ENCODE results near the gene DOCK8. TPM values are rescaled to one million over a fixed set of nuclear protein-coding genes. Genes with fewer than 3 reads are reported as not detected.

DOCK8 gene
- total and polyA plus RNA-seq, 2 experiments from 2014 or later = 0.94 to 1.2 TPM

DNA sequence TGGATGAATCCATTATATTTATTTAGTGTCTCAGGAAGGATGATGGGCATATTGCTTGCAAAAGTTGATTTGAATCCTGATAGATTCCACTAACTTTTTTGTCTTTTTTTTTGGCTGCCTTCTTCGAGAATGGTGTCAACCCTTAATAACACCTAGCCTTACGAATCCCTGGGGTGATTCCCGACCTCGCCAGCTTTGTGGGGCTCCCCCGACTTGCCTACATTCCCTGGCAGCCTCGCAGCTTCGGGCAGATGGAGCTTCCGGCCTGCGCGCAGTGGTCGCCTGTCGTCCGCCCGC lies 366 bp upstream of the DOCK8 start:
- no peak overlapping the region for H3K27ac ChIP-seq (ENCODE audit: low read depth)
- no peaks in the 10 kb centered on the region; the same call in 2 of the 3 replicates for H3K9me3 Mint-ChIP-seq
- H3K36me3 ChIP-seq (ENCODE audit: insufficient read depth) = no peaks in the 10 kb centered on the region
- H3K9me2 ChIP-seq (ENCODE audit: insufficient read depth) = no peaks in the 10 kb centered on the region
- ATAC-seq = no peak
- no peaks in the 10 kb centered on the region for H3K36me3 Mint-ChIP-seq (ENCODE audit: low read depth)
- H3K4me2 ChIP-seq = peak overlapping the region; percentile 92
- H3K79me2 ChIP-seq (replicated peaks; ENCODE audit: insufficient read depth) = no peaks in the 10 kb centered on the region
- H3K27ac Mint-ChIP-seq = no peak overlapping the region
- peaks cover 53% of the 10 kb centered on the region for H3K27me3 ChIP-seq (ENCODE audit: insufficient read depth)
- H3K4me3 Mint-ChIP-seq = peak overlapping the region; percentile 76
- H2AFZ ChIP-seq = peak overlapping the region; percentile 96
- H4K20me1 ChIP-seq (replicated peaks; ENCODE audit: insufficient read depth) = no peaks in the 10 kb centered on the region
- peak overlapping the region; percentile 79 for H3K4me3 ChIP-seq
- TF ChIP-seq EZH2phosphoT487 (IDR thresholded peaks at IDR 0.05; ENCODE audit: unreplicated experiment) (no peak), EZH2 (IDR thresholded peaks at IDR 0.05; ENCODE audit: low read depth, unreplicated experiment) (no peak)
- TF ChIP-seq, protein P1, sequence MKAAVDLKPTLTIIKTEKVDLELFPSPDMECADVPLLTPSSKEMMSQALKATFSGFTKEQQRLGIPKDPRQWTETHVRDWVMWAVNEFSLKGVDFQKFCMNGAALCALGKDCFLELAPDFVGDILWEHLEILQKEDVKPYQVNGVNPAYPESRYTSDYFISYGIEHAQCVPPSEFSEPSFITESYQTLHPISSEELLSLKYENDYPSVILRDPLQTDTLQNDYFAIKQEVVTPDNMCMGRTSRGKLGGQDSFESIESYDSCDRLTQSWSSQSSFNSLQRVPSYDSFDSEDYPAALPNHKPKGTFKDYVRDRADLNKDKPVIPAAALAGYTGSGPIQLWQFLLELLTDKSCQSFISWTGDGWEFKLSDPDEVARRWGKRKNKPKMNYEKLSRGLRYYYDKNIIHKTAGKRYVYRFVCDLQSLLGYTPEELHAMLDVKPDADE (IDR thresholded peaks at IDR 0.05) = 0 out of 2 replicates have a peak, but pooled peaks have one; percentile 20
- DNase-seq (ENCODE audit: low spot score) = no peak
- H3K4me1 ChIP-seq (ENCODE audit: insufficient read depth) = peaks cover 14% of the 10 kb centered on the region
- H3K4me1 Mint-ChIP-seq = peaks cover 13% of the 10 kb centered on the region
- peaks cover 6% of the 10 kb centered on the region; the same call in 1 of the 2 replicates for H3F3A ChIP-seq (replicated peaks; ENCODE audit: low read depth)
- peaks cover 26% of the 10 kb centered on the region for H3K27me3 Mint-ChIP-seq (ENCODE audit: insufficient read depth, low read depth, poor library complexity)

DNA sequence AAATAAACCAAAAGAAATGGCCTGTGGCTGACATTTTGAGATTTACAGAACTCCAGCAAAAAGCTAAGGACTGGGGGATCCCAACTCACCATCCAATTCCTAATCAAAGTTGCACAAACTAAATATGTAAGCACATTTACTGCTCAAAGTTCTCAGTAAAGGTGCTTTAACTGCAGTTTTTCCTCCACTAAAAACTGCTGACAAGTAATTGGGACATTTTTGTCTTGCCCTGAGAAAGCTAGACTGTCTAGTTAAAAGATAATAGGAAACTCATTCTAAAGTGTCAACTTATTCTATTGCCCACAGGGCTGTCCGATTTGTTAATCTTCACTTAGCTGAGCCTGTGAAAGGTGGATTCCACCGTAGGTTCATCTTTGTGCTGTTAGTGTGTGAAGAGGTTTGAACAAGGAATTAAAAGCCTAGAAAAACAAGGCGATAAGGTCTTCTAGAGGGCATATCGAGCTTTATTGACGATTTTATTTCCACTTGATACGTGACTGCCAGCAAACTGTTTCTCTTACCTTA lies 1.0 kb downstream of the DOCK8 start:
- Mint-ChIP-seq H3K36me3 (ENCODE audit: low read depth) (no peaks in the 10 kb centered on the region), H3K27ac (no peak overlapping the region), H3K4me1 (peaks cover 13% of the 10 kb centered on the region), H3K27me3 (ENCODE audit: insufficient read depth, low read depth, poor library complexity) (peaks cover 26% of the 10 kb centered on the region), H3K4me3 (peak overlapping the region; percentile 76), H3K9me3 (no peaks in the 10 kb centered on the region; the same call in 2 of the 3 replicates)
- H4K20me1 ChIP-seq (replicated peaks; ENCODE audit: insufficient read depth) = no peaks in the 10 kb centered on the region
- no peaks in the 10 kb centered on the region for H3K36me3 ChIP-seq (ENCODE audit: insufficient read depth)
- peak overlapping the region; percentile 92 for H3K4me2 ChIP-seq
- DNase-seq (ENCODE audit: low spot score) (no peak), ATAC-seq (no peak)
- no peak overlapping the region for H3K27ac ChIP-seq (ENCODE audit: low read depth)
- peaks cover 53% of the 10 kb centered on the region for H3K27me3 ChIP-seq (ENCODE audit: insufficient read depth)
- H3K4me3 ChIP-seq = peak overlapping the region; percentile 79
- H2AFZ ChIP-seq = peak overlapping the region; percentile 100
- H3K9me2 ChIP-seq (ENCODE audit: insufficient read depth) = no peaks in the 10 kb centered on the region
- H3F3A ChIP-seq (replicated peaks; ENCODE audit: low read depth) = peaks cover 6% of the 10 kb centered on the region; the same call in 1 of the 2 replicates
- TF ChIP-seq EZH2phosphoT487 (IDR thresholded peaks at IDR 0.05; ENCODE audit: unreplicated experiment) (no peak), STAT1 (IDR thresholded peaks at IDR 0.05; ENCODE audit: unreplicated experiment) (no peak), JUNB (IDR thresholded peaks at IDR 0.05; ENCODE audit: unreplicated experiment) (no peak)
- no peaks in the 10 kb centered on the region for H3K79me2 ChIP-seq (replicated peaks; ENCODE audit: insufficient read depth)
- H3K4me1 ChIP-seq (ENCODE audit: insufficient read depth) = peaks cover 14% of the 10 kb centered on the region

DNA sequence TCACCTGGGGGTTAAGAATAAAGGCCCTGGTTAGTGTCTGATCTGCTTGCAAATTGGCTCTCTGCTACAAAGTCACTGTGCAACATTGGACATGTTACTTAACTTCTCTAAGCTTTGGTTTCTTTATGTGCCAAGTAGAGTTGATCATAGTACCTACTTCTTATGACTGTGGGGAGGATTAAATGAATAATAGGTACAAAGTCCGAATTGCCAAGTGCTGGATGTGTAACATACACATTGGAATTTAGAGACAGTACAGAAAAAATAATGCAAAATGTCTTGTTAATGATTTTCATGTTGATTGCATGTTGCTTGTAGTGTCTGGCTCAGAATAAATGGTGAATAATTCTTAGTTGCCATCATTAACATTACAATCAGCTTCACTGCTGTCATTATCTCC lies 2.2 kb downstream of the DOCK8 start:
- Histone ChIP-seq H3K27ac (ENCODE audit: low read depth) (no peak overlapping the region), H3K4me3 (no peak overlapping the region), H3K79me2 (replicated peaks; ENCODE audit: insufficient read depth) (no peaks in the 10 kb centered on the region), H3K4me1 (ENCODE audit: insufficient read depth) (peaks cover 14% of the 10 kb centered on the region), H3K9me2 (ENCODE audit: insufficient read depth) (no peaks in the 10 kb centered on the region), H2AFZ (peak overlapping the region; percentile 21; the same call in 1 of the 2 replicates), H3K27me3 (ENCODE audit: insufficient read depth) (peaks cover 49% of the 10 kb centered on the region), H3K4me2 (0 out of 2 replicates have a peak overlapping the region, but pooled peaks have one; percentile 28), H4K20me1 (replicated peaks; ENCODE audit: insufficient read depth) (no peaks in the 10 kb centered on the region), H3F3A (replicated peaks; ENCODE audit: low read depth) (peaks cover 6% of the 10 kb centered on the region; the same call in 1 of the 2 replicates), H3K36me3 (ENCODE audit: insufficient read depth) (no peaks in the 10 kb centered on the region)
- Mint-ChIP-seq H3K27ac (no peak overlapping the region), H3K36me3 (ENCODE audit: low read depth) (no peaks in the 10 kb centered on the region), H3K4me3 (no peak overlapping the region), H3K4me1 (peaks cover 13% of the 10 kb centered on the region), H3K27me3 (ENCODE audit: insufficient read depth, low read depth, poor library complexity) (peaks cover 26% of the 10 kb centered on the region), H3K9me3 (no peaks in the 10 kb centered on the region; the same call in 2 of the 3 replicates)
- ATAC-seq (no peak), DNase-seq (ENCODE audit: low spot score) (no peak)
- no peak for TF ChIP-seq ZNF331 (CRISPR knock-in tag; IDR thresholded peaks at IDR 0.05; ENCODE audit: low read depth)
- TF ChIP-seq, protein P2, sequence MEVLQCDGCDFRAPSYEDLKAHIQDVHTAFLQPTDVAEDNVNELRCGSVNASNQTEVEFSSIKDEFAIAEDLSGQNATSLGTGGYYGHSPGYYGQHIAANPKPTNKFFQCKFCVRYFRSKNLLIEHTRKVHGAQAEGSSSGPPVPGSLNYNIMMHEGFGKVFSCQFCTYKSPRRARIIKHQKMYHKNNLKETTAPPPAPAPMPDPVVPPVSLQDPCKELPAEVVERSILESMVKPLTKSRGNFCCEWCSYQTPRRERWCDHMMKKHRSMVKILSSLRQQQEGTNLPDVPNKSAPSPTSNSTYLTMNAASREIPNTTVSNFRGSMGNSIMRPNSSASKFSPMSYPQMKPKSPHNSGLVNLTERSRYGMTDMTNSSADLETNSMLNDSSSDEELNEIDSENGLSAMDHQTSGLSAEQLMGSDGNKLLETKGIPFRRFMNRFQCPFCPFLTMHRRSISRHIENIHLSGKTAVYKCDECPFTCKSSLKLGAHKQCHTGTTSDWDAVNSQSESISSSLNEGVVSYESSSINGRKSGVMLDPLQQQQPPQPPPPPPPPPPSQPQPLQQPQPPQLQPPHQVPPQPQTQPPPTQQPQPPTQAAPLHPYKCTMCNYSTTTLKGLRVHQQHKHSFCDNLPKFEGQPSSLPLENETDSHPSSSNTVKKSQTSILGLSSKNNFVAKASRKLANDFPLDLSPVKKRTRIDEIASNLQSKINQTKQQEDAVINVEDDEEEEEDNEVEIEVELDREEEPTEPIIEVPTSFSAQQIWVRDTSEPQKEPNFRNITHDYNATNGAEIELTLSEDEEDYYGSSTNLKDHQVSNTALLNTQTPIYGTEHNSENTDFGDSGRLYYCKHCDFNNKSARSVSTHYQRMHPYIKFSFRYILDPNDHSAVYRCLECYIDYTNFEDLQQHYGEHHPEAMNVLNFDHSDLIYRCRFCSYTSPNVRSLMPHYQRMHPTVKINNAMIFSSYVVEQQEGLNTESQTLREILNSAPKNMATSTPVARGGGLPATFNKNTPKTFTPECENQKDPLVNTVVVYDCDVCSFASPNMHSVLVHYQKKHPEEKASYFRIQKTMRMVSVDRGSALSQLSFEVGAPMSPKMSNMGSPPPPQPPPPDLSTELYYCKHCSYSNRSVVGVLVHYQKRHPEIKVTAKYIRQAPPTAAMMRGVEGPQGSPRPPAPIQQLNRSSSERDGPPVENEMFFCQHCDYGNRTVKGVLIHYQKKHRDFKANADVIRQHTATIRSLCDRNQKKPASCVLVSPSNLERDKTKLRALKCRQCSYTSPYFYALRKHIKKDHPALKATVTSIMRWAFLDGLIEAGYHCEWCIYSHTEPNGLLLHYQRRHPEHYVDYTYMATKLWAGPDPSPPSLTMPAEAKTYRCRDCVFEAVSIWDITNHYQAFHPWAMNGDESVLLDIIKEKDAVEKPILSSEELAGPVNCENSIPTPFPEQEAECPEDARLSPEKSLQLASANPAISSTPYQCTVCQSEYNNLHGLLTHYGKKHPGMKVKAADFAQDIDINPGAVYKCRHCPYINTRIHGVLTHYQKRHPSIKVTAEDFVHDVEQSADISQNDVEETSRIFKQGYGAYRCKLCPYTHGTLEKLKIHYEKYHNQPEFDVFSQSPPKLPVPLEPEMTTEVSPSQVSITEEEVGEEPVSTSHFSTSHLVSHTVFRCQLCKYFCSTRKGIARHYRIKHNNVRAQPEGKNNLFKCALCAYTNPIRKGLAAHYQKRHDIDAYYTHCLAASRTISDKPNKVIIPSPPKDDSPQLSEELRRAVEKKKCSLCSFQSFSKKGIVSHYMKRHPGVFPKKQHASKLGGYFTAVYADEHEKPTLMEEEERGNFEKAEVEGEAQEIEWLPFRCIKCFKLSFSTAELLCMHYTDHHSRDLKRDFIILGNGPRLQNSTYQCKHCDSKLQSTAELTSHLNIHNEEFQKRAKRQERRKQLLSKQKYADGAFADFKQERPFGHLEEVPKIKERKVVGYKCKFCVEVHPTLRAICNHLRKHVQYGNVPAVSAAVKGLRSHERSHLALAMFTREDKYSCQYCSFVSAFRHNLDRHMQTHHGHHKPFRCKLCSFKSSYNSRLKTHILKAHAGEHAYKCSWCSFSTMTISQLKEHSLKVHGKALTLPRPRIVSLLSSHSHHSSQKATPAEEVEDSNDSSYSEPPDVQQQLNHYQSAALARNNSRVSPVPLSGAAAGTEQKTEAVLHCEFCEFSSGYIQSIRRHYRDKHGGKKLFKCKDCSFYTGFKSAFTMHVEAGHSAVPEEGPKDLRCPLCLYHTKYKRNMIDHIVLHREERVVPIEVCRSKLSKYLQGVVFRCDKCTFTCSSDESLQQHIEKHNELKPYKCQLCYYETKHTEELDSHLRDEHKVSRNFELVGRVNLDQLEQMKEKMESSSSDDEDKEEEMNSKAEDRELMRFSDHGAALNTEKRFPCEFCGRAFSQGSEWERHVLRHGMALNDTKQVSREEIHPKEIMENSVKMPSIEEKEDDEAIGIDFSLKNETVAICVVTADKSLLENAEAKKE (CRISPR knock-in tag; IDR thresholded peaks at IDR 0.05) = no peak

All from GM23338 (cell line).